Mucosa of descending colon (tissue), 3 donors: ENCODE results near the gene AXL. TPM values are rescaled to one million over a fixed set of nuclear protein-coding genes. Genes with fewer than 3 reads are reported as not detected.
"Not testable (repeated sequence)": the region's sequence is repeated elsewhere in the genome, so short reads cannot be mapped to it uniquely, and the experiment has no call there.

Experiments used
- ATAC-seq: fragments of 200-7000 bp; cut with Tn5 transposase; one replicate; pipeline ENCODE4 v1.9.1; 2020; ENCODE audit warnings: mild to moderate bottlenecking, moderate library complexity
- DNase-seq, 3 donors: peaks; one replicate each; pipeline ENCODE4 v3.0.0-alpha.2; 2020
- H3K36me3 ChIP-seq: fragments of 200-600 bp; one replicate; pipeline ENCODE4 v1.8.0; 2021; ENCODE audit warnings: low read depth, mild to moderate bottlenecking
- H3K4me1 ChIP-seq: fragments of 200-600 bp; one replicate; pipeline ENCODE4 v1.8.0; 2021; ENCODE audit warnings: low read depth, mild to moderate bottlenecking
- H3K4me3 ChIP-seq: fragments of 200-600 bp; one replicate; pipeline ENCODE4 v1.8.0; 2021; ENCODE audit warnings: mild to moderate bottlenecking
- H3K9me3 ChIP-seq: fragments of 200-600 bp; one replicate; pipeline ENCODE4 v1.8.0; 2021; ENCODE audit warnings: mild to moderate bottlenecking
- intact Hi-C, 2 donors: fragments of 100-400 bp; cut with DNase I in 1 of 2; cut with micrococcal nuclease in 1 of 2; formaldehyde crosslinking; loops; one replicate each; pipeline versions ENCODE4 v1.11.0 to v1.11.1; 2022; cut with DNase I, micrococcal nuclease
- long read RNA-seq, 2 donors: library from polyadenylated mRNA; unstranded; transcript quantifications; one replicate each; pipeline ENCODE4 v2.0.0, GENCODE V29; 2019 to 2021
- total RNA-seq, 3 donors: library from RNA; stranded (reverse); fragmentation: NEBNext Ultra II Directional in 2 of 3; extraction: Animal tissue kit (Norgen Biotek cat#: 25700) in 2 of 3; gene quantifications; one replicate each; pipeline versions ENCODE4 v1.2.1 to v1.2.4, GENCODE V29; 2021 to 2023
- TF ChIP-seq, protein P1 (sequence below): fragments of 200-600 bp; IDR thresholded peaks from one replicate; pipeline ENCODE4 v1.8.0; 2022; ENCODE audit warnings: antibody characterized with exemption, mild to moderate bottlenecking
- donor health status: DM: no; HTN: no; CAD: no; lungs with moderate emphysema.
- donor health status: DM: no; HTN: no; CAD: no.
- donor health status: DM: no; HTN: yes; CAD: no.

The AXL gene
- 10 to 100 TPM in 2 of 3 donors, 1 to 10 TPM in 1; 7.3 to 93.6 (median 19.3) TPM for total RNA-seq
- long read RNA-seq, donor 1, full-length matches to known transcripts, result 15 of 52 reads
- long read RNA-seq, donor 1, partial matches to known transcripts, result 31 of 52 reads
- long read RNA-seq, donor 1, other reads (novel, unspliced or antisense), result 6 of 52 reads
- long read RNA-seq, donor 2, full-length matches to known transcripts, result 1 of 26 reads
- long read RNA-seq, donor 2, partial matches to known transcripts, result 0 of 26 reads
- long read RNA-seq, donor 2, other reads (novel, unspliced or antisense), result 25 of 26 reads

DNA sequence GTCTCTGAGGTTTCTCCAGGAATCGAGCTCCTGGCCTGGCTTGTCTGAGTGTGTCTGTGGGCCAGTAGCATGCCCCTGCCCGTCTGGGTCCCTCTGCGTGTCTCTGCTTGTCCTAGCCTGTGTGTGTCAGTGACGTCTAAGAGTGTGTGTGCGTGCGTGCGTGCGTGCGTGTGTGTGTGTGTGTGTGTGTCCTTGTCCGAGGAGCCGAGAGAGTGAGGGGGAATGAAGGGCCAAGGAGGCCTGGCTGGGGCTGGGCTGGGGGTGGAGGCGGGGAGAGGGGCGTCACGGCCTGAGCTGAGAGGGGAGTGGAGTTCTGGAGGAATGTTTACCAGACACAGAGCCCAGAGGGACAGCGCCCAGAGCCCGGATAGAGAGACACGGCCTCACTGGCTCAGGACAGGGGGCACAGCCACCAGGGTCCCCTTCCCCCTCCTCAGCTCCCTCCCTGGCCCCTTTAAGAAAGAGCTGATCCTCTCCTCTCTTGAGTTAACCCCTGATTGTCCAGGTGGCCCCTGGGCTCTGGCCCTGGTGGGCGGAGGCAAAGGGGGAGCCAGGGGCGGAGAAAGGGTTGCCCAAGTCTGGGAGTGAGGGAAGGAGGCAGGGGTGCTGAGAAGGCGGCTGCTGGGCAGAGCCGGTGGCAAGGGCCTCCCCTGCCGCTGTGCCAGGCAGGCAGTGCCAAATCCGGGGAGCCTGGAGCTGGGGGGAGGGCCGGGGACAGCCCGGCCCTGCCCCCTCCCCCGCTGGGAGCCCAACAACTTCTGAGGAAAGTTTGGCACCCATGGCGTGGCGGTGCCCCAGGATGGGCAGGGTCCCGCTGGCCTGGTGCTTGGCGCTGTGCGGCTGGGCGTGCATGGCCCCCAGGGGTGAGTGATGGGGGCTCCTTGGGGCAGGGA lies at the start of gene AXL:
AXL (plus strand) TSS at position 609 of the 893 bp plus-strand sequence; CDS start at position 779, 170 bp downstream.
- peaks cover 5% of the 10 kb centered on the region for H3K4me1 ChIP-seq
- H3K4me3 ChIP-seq, result peak within 1 kb of the TSS; percentile 9
- intact Hi-C loops, result no loop called here
- DNase-seq, result peak; percentile 67 to 69 (median 69)
- TF ChIP-seq, protein P1, sequence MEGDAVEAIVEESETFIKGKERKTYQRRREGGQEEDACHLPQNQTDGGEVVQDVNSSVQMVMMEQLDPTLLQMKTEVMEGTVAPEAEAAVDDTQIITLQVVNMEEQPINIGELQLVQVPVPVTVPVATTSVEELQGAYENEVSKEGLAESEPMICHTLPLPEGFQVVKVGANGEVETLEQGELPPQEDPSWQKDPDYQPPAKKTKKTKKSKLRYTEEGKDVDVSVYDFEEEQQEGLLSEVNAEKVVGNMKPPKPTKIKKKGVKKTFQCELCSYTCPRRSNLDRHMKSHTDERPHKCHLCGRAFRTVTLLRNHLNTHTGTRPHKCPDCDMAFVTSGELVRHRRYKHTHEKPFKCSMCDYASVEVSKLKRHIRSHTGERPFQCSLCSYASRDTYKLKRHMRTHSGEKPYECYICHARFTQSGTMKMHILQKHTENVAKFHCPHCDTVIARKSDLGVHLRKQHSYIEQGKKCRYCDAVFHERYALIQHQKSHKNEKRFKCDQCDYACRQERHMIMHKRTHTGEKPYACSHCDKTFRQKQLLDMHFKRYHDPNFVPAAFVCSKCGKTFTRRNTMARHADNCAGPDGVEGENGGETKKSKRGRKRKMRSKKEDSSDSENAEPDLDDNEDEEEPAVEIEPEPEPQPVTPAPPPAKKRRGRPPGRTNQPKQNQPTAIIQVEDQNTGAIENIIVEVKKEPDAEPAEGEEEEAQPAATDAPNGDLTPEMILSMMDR, result no peak
- H3K36me3 ChIP-seq, result no peaks in the 10 kb centered on the region
- ATAC-seq, result peak; percentile 61
- no peaks in the 10 kb centered on the region for H3K9me3 ChIP-seq

DNA sequence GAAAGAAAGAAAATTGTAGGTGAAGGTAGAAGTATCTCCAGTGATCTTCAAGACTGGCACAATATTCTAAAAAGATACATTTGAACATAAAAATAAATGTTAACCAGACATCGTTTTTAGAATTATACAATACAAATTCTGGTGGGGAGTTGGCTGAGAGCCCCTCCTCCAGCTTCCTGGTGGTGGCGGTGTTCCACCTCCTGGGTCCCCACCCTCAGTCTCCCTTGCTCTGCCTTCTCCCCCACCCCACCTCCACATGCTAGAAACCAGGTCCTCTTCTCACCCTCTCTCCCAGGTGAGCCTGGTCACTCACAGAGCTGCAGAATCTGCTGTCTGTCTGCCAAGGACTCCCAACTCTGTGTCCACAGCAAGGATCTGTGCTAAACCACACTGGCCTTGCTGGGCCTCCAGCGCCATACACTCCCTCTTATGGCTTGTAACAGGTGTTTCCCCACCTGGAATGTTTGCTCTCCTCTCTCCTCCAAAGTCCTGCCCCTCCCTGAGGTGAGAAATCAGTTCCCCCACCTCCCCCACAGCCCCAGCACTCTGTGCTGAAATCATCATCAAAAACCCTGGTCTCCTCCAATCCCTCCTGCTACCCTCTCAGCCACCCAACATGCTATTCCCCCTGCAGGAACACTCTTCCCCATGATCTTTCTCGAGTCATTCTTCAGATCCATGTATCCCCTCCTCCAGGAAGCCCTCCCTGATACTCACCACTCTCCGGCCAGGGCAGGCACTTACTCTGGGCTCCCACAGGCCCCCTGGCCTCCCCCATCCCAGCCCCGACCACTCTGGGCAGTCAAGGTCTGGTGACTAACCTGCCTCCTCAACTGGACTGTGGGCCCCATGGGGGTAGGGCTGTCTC lies 46.5 kb upstream of the AXL start:
- no peak overlapping the region for H3K4me3 ChIP-seq
- no peaks in the 10 kb centered on the region for H3K36me3 ChIP-seq
- DNase-seq (peak; percentile 48 to 62 (median 59)), ATAC-seq (peak; percentile 64)
- H3K4me1 ChIP-seq, result peaks cover 17% of the 10 kb centered on the region
- TF ChIP-seq, protein P1, result no peak
- H3K9me3 ChIP-seq, result no peaks in the 10 kb centered on the region
- intact Hi-C loops, result no loop called here

DNA sequence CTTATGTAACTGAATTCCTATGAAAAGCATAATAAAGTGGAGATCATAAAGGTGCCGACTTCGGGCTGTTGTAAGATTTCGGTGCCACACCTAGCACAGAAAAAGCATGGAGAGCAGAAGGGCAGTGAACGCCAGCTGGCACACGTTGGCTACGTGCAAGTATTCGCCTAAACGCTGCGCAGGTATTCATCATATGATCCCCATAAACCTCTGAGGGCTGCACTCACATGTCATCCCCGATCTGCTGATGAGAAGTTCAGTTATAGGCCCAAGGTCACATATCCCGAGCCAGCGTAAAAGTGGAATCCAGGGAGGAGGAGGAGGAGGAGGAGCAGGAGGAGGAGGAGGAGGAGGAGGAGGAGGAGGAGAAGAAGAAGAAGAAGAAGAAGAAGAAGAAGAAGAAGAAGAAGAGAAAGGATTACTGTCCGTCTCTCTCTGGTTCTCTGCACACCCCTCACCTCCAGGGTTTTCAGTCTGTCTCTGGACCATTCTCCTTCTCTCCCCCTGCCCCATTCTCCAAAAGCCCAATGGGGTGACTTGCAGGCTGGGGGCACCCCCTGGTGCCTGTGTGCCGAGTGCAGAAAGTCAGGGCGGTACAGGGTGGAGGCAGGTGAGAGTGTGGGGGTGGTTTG lies 44.6 kb upstream of the AXL start:
- H3K4me3 ChIP-seq, result no peak overlapping the region
- no peaks in the 10 kb centered on the region for H3K36me3 ChIP-seq
- H3K9me3 ChIP-seq, result no peaks in the 10 kb centered on the region
- ATAC-seq, result peak; percentile 82
- intact Hi-C loops, result no loop called here
- peak; percentile 76 to 87 (median 83) for DNase-seq
- H3K4me1 ChIP-seq, result peaks cover 17% of the 10 kb centered on the region
- TF ChIP-seq, protein P1, result no peak

DNA sequence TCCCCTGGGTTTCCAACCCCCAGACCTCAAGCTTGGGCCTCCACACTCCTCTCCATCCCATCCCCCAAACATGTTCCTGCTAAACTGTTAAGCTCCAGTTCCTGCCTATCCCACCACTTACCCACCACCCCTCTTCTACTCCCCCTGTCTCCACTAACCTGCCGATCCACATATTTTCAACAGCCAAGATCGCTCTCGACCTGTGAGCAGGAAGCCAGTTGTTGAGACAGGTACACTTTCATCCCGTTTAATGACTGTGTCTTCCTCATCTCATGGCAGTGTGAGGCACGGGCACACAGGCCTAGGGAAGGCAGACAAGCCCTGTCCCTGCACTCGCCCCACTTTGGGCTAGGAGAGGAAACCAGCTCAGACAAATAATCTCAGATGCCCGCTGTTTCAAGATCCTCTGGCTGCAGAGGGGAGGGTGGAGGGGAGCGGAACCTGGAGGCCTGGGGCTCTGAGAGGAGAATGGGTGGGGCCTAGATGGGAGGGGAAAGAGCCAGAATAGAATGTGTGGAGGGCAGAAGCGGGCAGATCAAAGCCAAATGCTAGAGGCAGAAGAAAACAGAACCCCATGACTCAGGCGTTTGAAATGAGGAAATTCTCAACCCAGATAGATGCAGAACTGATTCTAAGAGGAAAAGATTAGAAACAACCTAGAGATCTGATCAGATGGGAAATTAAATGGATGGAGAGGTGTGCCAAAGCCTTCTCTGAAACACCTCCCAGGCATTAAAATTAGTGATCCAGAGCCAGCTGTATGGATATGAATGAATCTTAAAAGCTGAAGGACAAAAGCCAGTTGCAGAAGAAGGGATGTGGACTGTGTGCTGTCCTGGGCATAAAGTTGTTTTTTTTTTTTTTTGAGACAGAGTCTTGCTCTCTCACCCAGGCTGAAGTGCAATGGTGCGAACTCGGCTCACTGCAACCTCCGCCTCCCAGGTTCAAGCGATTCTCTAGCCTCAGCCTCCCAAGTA lies 42.9 kb upstream of the AXL start:
- H3K36me3 ChIP-seq, result no peaks in the 10 kb centered on the region
- intact Hi-C loops, result no loop called here
- ATAC-seq (peak; percentile 72), DNase-seq (peak; percentile 58 to 84 (median 68))
- TF ChIP-seq, protein P1, result no peak
- no peaks in the 10 kb centered on the region for H3K9me3 ChIP-seq
- no peak overlapping the region for H3K4me3 ChIP-seq
- H3K4me1 ChIP-seq, result peaks cover 17% of the 10 kb centered on the region

DNA sequence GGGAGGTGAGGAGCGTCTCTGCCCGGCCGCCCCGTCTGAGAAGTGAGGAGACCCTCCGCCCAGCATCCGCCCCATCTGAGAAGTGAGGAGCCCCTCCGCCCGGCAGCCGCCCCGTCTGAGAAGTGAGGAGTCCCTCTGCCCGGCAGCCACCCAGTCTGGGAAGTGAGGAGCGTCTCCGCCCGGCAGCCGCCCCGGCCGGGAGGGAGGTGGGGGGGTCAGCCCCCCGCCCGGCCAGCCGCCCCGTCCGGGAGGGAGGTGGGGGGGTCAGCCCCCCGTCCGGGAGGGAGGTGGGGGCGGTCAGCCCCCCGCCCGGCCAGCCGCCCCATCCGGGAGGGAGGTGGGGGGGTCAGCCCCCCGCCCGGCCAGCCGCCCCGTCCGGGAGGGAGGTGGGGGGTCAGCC lies 38.9 kb upstream of the AXL start:
- H3K4me3 ChIP-seq, ATAC-seq, H3K36me3 ChIP-seq, intact Hi-C loops, H3K4me1 ChIP-seq, DNase-seq, H3K9me3 ChIP-seq: not testable (repeated sequence)
